GM21360 (cell line): ENCODE measurements around the gene SLCO3A1.

Source experiments
- ATAC-seq: cut with Tn5 transposase; IDR thresholded peaks from one replicate; pipeline ENCODE4 v1.9.1; 2021; ENCODE audit warnings: mild to moderate bottlenecking, moderate library complexity; ENCODE audit not compliant: unreplicated experiment

The SLCO3A1 gene

DNA sequence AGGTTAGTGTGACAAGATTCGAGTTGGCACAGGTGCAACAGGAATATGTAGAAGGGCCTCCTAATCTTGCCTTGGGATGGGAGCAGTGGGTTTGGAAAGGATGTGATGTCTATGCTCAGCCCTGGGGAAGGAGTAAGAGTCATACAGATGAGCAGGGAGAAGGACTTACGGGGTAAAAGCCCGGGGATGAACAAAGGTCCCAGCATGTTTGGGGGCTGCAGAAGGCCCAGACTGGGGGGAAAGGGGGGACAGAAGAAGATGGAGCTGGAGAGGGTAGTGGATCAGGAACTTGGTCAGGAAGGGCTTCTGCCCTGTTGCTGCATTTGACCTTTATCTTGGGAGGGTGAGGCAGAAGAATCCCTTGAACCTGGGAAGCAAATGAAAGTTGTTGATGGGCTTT is 300.1 kb downstream of the SLCO3A1 start:
- no peak for ATAC-seq

DNA sequence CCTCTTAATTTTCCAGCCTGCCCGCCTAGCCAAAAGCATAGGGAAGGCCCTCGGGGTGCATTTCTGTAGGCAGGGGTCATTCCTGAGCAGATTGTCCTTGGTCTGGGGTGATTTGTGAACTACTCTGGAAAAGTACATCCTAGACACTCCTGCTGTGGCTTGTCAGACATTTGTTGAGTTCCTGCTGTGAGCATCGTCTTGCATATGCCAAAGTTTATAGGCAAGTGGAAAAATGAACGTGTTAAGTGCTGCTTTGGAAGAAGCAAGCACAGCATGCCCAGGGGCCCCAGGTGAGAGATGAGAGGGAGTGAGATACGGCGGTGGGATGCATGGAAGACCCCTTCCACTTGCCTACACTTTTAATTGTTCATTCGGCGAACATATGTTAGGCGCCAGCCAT is 302.4 kb downstream of the SLCO3A1 start:
- no peak for ATAC-seq

DNA sequence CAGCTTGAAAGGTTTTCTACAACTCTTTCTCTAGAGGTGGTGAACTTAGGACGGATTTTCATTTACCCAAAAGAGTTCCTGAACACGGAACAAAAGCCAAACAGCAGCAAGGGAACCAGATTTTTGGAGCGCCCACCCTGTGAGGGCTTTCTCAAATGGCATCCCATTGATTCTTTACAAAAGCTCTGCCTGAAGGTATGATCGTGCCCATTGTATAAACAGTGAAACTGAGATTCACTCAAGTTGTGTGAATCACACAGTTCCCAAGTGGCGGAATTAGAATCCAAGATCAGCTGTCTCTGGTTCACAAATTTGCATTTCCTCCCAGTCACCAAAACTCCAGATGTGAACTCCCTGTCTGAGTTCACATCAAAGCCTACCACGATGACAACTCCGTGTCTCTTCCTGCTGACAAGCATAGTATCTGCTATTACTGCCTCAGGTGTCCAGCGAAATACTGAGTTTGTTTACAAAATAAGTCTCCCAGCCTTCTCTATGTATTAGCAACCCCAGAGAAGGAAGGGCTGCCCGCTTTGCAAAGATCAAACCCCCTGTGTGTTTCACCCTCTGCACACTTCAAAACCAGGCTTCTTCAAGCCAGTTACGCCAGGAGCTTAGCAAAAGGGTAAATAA is 304.3 kb downstream of the SLCO3A1 start:
- ATAC-seq: no peak

DNA sequence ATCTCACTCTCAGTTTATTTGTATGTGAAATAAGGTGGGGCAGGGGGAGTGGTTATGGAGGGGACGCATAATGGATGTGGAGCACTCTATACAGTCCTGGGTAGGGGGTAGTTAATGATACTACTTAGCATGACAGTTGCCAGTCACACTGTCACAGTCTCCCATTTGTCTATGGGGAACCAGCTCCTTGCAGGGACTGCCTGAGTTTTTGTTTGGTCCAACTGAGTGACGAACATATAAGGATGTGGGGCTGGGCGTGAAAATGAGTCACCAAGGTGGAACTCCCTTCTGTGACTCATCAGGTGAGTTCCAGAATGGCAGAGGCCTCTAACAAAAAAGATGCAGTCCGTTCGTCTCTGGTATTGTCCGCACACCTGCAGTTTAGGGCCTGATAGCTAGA is 304.9 kb downstream of the SLCO3A1 start:
- peak; percentile 49 for ATAC-seq

DNA sequence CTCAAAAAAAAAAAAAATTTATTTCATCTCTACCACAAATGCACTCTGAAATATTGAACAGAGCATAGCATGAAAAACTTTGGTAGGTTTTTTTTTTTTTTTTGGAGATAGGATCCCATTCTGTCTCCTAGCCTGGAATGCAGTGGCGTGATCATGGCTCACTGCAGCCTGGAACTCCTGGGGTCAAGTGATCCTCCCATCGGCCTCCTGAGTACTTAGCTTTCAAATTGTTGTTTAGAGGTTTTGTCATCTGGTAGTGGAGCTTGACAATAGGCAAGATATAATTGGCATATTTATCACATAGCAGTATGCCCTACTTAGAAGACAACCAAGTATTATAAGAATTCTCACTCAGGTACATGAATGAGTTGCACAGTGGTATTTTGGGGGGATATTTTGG is 306.0 kb downstream of the SLCO3A1 start:
- no peak for ATAC-seq

DNA sequence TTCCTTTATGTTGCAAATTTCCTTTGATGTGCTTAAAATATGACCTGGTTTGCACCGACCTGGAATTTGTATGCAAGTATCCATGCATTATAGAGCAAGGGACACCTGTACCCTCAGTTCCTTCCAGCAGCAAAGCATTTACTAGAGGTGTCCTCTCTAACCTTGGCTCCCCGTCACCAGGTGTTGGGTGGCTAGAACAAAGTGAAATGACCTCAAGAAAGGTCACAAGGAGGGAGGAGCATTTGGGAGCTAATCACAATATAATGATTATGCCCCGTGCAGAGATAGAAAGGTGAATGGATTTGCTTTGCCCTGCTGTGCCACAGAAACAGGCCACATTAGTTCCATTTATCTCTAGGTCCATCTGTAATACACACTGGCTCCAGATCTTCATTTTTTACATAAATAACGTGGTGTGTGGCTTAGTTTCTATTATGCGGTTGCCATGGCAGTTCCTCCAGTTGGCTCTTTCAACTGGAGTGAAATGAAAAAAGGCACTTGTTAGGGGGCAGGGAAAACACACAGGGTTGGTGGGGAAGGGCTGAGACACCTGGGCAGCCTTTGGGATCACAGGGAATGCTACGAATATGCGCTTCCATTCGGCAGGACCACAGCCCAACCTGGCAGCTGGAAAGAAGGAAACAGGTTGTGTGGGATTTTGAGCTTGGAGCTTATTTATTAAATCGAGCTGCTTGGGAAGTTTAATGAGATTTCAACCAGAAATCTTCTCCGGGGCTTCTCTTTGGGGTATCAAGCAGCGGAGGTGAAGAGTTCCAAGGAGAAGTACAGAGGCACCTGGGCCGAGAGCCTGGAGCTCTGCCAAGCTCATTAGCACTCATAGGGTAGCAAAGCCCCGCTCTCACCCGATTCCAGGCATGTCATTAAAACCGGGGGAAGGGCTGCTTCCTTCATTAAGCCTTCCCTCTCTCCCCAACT is 306.7 kb downstream of the SLCO3A1 start:
- ATAC-seq: no peak

DNA sequence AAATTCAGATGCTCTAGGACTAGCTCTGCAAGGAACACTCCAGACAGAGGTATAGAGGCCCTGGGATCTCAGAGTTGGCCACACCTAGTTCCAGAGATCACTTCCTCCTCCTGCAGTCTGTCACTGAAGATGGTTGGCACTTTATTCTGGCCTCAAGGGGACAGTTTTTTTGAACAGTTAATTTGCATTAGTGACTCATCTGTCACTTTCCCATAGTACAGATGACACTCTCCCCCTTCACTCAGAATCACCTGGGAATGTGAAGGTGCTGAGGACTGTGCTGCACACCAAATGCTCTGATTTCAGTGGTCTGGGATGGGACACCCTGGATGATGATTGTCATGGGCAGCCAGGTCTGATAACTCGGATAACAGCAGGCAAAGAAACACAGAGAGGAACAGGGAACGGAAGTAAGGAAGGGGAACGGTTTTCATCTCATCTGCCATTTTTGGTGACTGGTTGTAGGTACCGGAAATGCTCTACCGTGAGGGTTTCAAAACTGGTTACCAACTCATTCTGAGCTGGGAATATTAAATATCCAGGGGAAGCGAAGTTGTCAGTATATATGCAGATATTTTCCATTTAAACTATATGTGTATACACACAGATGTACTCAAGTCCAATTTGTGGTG is 307.6 kb downstream of the SLCO3A1 start:
- peak; percentile 97 for ATAC-seq

DNA sequence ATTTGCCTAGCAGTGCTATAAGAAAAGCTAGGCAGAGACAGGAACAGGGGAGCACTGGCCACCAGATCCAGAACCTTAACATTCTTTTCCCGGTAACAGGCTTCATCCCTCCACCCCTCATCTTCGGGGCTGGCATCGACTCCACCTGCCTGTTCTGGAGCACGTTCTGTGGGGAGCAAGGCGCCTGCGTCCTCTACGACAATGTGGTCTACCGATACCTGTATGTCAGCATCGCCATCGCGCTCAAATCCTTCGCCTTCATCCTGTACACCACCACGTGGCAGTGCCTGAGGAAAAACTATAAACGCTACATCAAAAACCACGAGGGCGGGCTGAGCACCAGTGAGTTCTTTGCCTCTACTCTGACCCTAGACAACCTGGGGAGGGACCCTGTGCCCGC is 309.1 kb downstream of the SLCO3A1 start:
- ATAC-seq: no peak

DNA sequence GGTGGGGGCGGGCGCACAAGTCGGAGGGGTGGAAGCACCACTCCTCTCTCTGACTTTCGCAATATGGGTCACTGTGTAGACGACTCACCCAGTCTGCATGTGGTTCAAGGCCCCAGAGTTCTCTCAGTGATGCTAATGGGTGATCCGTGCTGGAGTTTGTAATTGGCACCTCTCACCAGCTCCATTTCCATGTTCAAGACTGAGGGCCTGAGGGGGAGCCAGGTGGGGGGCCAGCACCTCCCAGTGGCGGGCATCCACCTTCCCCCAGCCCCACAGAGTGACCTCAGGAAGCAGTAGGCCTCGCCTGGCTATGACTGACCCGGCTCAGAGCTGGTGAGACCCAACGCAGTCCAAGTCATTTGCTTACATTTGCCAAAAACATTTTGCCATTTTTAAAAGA is 310.1 kb downstream of the SLCO3A1 start:
- ATAC-seq: no peak

DNA sequence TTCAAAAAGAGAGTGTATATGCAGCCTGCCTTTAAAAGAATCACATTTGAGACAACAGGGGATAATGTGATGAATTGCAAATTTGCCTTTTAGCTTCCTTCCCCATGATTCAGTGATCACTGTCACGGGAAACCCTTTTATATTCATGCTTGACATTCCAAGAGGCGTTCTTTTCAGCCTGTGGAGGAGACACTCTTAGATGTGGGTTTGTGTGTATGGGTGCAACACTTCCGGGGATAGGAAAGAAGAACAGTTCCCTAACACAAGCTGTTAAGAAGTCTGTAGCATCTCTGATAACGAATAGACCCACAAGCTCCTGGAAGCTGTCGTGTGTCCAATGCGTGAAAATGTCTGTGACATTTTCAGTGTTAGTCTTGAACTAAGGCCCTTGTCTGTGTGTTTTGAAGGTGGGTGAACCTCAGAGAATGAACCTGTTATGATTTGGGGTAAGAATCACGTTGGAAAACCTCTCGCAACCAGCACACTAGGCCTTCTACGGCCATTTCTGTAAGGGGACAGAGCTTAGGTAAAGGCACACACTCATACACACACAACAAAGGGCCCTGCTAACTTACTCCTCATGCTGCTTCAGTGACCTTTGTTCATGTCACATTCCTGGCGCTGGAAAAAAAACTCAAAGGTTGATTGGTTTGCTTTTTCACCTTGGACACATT is 311.0 kb downstream of the SLCO3A1 start:
- no peak for ATAC-seq

DNA sequence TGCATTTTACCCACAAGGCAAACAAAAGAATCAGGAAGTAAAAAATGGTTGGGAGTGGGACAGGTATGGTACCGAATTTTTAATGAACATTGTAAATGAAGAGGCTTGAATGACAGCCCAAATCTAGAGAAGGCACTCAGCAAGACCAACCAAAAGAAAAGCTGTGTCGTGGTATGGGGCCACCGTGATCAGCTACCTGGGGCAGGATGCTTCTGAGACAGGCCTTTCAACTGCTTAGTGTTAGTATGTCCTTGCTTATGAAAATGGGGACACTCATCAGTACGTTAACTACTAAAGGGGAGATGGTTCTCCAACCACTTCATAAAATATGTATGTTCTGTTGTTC is 311.5 kb downstream of the SLCO3A1 start:
- ATAC-seq: no peak

DNA sequence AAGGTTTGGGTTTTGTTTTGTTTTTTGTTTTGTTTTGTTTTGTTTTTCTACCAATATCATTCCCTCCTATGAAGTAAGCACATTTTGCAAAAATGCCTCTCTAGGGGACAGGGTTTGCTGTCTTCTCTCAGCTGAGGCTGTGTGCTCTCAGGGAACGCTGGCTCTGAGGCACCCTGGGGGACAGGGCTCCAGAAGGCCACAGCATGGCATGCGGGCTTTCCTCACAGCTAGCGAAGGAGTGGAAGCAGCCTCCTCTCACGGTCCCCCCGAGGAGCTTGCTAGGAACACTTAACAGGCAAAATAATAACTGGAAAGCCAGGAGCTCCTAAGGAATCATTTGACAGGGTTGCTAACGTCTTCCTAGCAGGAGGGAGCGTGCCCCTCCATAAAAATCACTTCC is 312.5 kb downstream of the SLCO3A1 start:
- ATAC-seq: no peak

DNA sequence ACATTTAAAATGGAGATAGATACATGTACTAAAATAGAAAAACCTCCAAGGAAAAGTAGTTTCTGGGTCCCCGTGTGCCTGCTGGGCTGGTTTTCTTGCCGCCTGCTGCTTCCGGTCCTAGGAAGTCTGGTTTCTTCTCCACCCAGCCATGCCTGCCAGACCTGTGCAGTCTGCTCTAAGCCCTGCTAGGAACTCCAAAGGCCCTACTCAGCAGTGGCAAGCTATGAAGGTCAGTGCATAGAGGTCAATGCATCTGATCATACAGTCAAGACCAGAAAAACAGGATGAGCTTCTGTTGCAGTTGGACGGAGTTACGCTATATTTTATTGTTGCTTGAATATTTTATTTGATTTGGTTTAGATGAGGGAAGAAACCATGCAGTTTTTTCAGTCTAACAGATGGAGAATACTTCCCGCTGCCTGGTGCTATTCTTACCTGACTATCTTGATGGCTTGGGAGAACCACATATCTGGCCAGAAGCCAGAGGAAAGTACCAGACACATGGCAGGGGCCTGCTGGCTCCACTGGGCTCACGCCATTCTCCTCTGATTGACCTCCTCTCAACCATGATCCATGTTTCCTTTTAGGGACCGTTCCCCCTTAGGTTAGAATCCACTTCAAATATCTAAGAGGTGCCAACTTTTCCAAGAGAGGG is 313.4 kb downstream of the SLCO3A1 start:
- no peak for ATAC-seq

DNA sequence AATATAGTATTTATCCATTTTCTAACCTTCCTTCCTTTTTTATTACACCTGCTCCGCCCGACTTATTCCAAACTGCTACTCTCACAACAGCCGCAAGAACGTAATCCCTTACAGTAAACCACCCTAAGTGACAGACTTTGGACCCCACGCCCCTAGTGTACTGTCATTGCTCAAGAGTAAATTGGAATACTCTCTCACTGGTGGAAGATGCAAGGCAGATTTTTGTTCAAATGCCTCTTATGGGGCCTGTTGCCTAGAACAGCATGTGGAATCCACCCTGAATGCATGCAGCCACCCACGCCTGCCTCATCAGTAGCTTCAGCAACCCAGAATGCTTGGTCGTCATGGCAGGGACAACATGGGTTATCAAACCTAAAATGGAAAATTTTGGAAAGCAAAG is 313.9 kb downstream of the SLCO3A1 start:
- no peak for ATAC-seq

DNA sequence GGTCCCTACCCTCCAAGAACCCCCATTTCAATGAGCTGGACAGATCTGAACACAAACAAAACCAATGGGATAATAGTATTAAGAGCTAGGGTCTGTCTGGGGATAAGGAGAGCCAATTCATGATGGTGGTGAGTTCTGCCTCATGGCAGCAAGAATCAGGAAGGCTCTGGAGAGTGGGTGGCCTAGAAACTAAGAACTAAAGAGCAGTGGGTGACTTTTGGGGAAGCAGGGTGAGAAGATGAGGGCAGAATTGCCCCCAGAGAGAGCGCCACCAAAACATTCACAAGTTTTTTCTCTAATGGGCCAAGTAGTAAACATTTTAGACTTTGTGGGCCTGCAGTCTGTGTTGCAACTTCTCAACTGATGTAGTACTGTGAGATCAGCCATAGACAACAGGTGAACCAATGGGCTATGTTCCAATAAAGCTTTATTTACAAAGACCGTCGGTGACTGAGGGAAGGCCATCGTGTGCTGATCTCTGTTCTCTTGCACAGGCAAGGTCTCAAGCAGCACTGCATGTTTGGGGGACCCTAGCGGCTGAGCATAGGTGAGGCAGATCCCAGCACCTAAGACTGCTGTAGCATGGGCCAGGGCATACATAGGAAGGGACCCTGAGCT is 314.7 kb downstream of the SLCO3A1 start:
- no peak for ATAC-seq

DNA sequence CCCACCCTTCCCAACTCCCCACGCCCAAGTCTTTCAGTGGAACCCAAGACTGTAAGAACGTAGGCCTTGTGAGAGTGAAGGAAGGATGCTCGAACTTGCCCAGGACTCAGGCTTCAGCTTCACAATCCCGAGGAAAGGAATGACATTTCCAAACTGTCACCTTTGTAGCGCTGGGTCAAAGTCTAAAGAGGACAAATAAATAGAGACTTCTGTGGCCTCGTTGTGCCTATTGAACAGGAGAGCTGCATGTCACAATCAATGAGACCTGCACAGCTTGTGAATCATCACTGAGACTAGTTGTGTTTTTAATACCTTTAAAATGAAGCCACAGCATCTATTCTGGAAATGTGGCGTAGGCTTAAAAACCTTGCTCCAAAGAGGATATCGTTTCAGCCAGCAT is 317.4 kb downstream of the SLCO3A1 start:
- ATAC-seq: no peak

DNA sequence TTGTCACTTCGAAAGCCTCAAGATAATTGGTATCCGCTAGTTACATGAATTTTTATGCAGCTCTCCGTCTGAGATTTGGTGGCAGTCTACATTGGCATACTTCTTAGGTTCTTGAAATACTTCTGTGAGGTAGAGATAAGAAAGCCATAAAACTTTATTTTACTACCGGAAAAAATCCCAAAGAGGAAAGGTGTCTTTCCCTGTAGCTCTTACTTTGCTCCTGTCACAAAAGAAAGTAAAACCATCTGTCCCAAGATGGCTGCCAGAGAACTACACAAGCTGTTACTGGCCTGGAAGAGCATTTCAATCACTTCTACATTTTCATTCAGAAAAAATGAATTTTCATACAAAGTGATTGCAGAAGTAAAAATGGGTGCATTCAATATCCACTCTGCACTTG is 325.4 kb downstream of the SLCO3A1 start:
- ATAC-seq: no peak

DNA sequence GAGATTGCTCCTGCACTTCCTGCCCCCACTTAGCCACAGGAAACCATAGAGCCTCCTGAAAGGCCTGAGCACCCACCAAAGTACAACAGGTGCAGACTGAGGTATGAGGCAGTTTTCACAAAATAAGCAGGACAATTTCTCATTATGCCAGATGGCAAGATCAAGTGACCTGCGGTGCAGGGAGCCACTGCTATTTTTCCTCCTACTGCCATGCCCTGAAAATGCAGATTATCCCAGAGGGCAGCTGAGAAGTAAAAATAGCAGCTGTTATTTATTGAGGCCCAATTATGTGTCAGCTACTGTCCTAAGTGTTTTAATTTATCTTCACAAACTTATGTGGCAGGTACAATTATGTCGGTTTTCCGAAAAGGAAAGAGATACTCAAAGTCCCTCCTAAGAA is 330.6 kb downstream of the SLCO3A1 start:
- ATAC-seq: no peak

DNA sequence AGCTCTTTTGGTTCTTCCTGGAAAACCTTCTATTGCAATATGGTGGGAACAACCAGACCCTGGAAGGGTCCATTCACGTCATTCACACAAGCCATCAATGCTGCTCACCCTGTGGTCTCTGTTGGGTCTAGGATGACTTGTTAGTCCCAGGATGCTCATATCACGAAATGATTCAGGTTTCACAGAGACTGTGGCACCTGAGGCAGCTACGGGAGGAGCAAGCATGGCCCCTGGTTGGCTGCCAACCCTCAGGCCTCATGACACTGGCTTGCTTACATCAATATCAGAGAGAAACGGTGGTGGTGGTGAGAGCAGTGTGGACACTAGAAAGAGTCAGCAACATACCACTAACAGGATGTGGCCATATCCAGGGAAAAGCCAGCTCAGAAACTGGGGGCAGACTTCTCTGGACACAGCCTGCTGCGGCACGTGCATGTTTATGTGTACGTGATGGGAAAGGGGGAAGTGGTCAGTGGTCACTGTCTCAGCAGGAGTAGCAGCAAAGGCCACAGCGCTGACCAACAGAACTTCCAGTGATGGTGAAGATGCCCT is 331.2 kb downstream of the SLCO3A1 start:
- ATAC-seq: no peak

DNA sequence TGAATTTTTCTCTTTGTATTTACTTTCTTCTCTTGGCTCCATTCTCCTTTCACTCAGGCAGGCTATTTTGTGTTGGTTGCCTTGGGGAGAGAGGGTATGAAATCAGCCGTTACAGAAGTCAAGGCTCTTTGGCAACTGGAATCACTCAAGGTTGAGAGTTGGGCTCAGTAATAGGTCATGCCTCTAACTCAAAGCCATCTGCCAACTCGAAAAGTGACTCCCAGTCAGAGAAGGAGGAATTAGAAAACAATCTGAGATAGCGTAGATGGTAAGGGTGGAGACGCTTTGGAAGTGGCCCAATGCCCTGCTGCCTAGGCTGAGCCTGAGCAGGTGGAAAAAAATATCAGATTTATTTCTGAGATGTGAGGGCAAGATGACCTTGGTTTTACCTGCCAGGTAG is 334.5 kb downstream of the SLCO3A1 start:
- no peak for ATAC-seq
